Measurements from ENCODE around the gene EDC3.

DNA sequence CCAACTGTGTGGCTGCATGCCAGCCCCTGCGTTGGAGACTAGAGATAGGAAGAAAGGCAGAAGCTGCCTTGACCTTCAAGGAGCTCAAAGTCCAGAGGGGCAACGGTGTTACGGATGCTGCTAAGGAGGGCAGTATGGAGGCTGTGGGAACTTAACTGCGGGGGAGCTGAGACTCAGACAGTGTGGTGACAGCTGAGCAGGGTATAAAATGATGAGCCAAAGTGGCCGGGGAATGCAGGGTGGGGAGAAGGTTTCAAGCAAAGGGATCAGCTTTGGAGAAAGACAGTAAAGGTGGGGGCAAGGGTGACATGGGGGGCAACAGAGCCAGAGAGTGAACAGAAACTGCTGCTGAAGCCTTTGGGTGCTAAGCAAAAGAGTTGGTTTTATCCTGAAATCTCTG is 46.6 kb upstream of the EDC3 start:
- no peak for TF ChIP-seq FOXK2 (conservative IDR thresholded peaks at IDR 0.05 in 1 of 2, IDR thresholded peaks at IDR 0.05 in 1 of 2; ENCODE audit: low read depth in 2 of 2)
- TF ChIP-seq CREM (IDR thresholded peaks at IDR 0.05; ENCODE audit: low read depth) = no peak
- no peak for TF ChIP-seq TEAD4 (IDR thresholded peaks at IDR 0.05; ENCODE audit: low read length)
- no peak for TF ChIP-seq TEAD4 (CRISPR knock-in tag; IDR thresholded peaks at IDR 0.05; ENCODE audit: borderline replicate concordance)
- TF ChIP-seq POLR2AphosphoS5 (IDR thresholded peaks at IDR 0.05; ENCODE audit: control insufficient read depth, insufficient read depth, low read depth, low read length) = no peak
- TF ChIP-seq NR1H2 (CRISPR knock-in tag; IDR thresholded peaks at IDR 0.05) = no peak
- no peak for TF ChIP-seq RAD21 (CRISPR knock-in tag; conservative IDR thresholded peaks at IDR 0.05 in 1 of 2, IDR thresholded peaks at IDR 0.05 in 1 of 2)
- TF ChIP-seq BDP1 (IDR thresholded peaks at IDR 0.05; ENCODE audit: insufficient read depth, insufficient read length) = no peak
- TF ChIP-seq, protein P1, sequence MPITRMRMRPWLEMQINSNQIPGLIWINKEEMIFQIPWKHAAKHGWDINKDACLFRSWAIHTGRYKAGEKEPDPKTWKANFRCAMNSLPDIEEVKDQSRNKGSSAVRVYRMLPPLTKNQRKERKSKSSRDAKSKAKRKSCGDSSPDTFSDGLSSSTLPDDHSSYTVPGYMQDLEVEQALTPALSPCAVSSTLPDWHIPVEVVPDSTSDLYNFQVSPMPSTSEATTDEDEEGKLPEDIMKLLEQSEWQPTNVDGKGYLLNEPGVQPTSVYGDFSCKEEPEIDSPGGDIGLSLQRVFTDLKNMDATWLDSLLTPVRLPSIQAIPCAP (CRISPR knock-in tag; IDR thresholded peaks at IDR 0.05; ENCODE audit: borderline replicate concordance) = no peak

Data from K562 (cell line).